Transverse colon (tissue), 4 donors: Measurements from ENCODE around the gene TMEM72.

Experiments
- CTCF ChIP-seq, 5 experiments: fragments of 200-600 bp in 3 of 5; fragments of 450-650 bp in 2 of 5; sonication (generic) in 3 of 5; IDR thresholded peaks; 1 replicate in 2 of 5; 2 replicates in 3 of 5; pipeline ENCODE4 v1.5.1; 2016 to 2017; ENCODE audit warnings: antibody characterized with exemption in 5 of 5, inconsistent platforms in 3 of 5, mild to moderate bottlenecking in 2 of 5, moderate library complexity in 1 of 5
- EP300 ChIP-seq: sonication (generic); formaldehyde crosslinking; IDR thresholded peaks from one replicate; pipeline ENCODE4 v1.6.1; 2017; ENCODE audit warnings: antibody characterized with exemption, low read depth
- POLR2A ChIP-seq: fragments of 450-650 bp; IDR thresholded peaks from one replicate; pipeline ENCODE4 v1.6.1; 2016; ENCODE audit warnings: antibody characterized with exemption, mild to moderate bottlenecking, moderate library complexity
- POLR2AphosphoS5 ChIP-seq, 3 donors: sonication (generic); formaldehyde crosslinking; IDR thresholded peaks; one replicate each; pipeline ENCODE4 v1.6.1; 2016; ENCODE audit warnings: antibody characterized with exemption in 3 of 3

- no peak for TF ChIP-seq POLR2AphosphoS5 (IDR thresholded peaks at IDR 0.05)
- no peak for TF ChIP-seq CTCF (IDR thresholded peaks at IDR 0.05)
- TF ChIP-seq POLR2A: no peak
- TF ChIP-seq EP300: no peak
These were observed 21.3 kb upstream of the TMEM72 start for GRCh38 chr10:44889834-44890233.
